Stimulated activated CD8-positive, alpha-beta memory T cell treated with anti-CD3 and anti-CD28 coated beads, Interleukin-15, amount 100 ng/mL, for 4 hours (primary cell): ENCODE results near the gene GJB3.
"Not testable (repeated sequence)": the region's sequence is repeated elsewhere in the genome, so short reads cannot be mapped to it uniquely, and the experiment has no call there.

Experiments used
- DNase-seq, 2 donors: peaks; one replicate each; pipeline ENCODE4 v3.0.0-alpha.2; 2020; ENCODE audit warnings: low read depth in 2 of 2

Gene GJB3

DNA sequence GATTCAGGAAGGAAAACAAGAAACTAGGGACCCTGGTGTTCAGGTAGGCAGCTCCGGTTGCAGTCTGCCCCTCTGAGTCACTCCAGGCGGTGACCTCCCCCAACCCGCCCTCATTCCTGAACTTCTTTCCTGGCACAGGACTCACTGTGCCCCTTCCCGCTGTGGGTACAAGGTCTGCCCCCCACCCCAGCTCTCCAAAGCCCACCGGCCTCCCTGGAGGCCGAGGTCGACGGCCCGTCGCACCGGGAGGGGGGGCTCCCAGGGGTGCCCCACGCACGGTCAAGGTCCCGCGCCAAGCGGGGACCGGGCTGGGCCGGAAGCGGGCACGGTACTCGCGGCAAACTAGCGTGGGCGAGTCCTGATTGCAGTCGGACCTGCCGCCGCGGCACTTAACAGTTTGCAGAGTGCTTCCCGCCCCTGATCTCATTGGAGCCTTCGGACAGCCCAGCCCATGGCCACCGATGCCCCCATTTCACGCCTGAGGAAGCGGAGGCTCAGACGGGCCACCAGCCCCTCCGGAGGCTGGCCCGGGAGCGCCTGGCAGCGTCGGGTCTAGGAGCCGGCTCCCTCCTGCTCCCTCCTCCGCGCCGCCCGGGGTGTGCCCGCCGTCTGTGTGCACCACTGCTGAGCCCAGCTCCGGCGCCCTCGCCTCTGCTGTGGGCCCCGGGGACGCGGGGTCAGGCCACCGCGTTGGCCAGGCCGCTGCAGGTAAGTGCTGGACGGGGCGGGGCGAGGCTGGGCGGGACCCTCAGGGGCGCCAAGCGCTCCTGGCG lies at the start of gene GJB3:
Gene GJB3 (plus strand): TSS at position 144 of the 773 bp plus-strand sequence. CDS start 3,549 bp downstream, outside the sequence.
- no peak for DNase-seq

DNA sequence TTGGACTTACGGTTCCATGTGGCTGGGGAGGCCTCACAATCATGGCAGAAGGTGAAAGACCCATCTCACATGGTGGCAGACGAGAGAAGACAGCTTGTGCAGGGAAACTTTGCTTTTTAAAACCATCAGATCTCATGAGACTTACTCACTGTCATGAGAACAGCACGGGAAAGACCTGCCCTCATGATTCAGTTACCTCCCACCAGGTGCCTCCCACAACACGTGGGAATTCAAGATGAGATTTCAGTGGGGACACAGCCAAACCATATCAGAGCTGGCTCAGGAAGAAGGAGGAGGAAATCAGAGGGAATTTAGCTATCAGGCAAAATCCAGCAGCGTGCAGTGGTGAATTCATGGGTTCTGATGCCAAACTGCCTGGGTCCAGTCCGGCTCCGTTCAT lies 48.2 kb upstream of the GJB3 start:
- not testable (repeated sequence) for DNase-seq

- DNase-seq, result no peak
Measured at GRCh38 chr1:34736692-34737091, 44.3 kb upstream of the GJB3 start.

DNA sequence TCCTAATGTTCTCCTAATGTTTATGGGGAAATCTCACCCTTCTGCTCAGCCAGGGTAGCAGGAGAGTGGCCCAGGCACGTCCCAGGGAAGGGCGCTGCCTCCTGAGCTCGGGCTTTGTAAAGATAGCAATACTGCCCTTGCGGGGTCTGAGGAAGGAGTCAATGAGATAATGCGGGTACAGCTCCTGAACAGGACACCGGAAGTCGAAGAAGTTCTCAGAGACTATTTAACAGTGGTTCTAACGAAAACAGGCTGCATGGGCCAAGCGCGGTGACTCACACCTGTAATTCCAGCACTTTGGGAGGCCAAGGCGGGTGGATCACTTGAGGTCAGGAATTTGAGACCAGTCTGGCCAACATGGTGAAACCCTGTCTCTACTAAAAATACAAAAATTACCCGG lies 43.8 kb upstream of the GJB3 start:
- DNase-seq, result not testable (repeated sequence)

DNA sequence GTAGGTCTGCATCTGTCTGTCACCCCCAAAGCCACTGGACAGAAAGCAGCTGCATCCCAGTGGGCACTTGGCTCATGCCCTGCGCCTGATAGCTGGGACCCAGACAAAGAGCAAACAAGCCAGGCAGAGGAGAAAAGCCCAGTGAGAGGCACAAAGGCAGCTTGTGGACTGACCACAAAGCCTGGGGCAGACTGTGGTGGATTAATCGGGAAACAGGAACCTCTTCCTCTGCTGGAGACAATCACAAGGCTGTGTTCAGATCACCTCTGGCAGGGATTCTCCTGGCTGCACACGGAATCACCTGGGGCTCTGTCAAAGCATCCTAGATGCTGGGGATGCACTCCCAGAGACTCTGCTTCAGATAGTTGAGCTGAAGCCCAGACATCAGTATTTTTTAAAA lies 41.4 kb upstream of the GJB3 start:
- no peak for DNase-seq

DNA sequence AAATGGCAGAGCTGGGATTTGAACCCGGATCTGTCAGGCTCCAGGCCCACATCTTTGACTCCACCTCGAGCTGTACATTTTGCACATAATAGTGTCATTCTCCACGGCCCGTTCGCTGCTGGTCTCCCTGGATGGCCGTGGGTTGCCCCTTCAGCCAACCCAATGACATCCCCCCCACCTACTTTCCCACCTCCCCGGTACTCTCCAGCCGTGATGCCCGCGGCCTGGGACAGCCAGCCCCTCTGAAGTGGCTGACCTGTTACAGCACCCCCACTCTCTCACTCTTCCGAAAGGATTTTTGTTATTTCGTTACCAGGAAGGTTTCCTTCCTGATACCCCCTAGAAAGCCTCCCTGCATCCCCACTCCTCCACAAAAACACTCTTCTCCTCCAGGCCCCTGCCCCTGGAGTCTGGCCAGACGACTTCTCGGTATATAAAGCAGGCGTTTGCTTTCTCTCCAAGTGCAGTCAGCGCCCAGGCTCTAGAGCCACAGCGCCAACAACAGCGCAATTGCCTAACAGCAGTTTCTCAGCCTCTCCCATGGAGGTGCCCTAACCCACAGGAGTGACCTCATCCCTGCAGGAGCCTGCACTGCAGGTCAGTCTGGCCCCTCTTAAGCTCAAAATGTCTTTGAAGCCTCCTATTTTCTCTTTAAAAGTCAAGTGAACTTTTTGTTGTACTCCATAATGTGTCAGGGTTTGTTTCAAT lies 40.7 kb upstream of the GJB3 start:
- no peak for DNase-seq

DNA sequence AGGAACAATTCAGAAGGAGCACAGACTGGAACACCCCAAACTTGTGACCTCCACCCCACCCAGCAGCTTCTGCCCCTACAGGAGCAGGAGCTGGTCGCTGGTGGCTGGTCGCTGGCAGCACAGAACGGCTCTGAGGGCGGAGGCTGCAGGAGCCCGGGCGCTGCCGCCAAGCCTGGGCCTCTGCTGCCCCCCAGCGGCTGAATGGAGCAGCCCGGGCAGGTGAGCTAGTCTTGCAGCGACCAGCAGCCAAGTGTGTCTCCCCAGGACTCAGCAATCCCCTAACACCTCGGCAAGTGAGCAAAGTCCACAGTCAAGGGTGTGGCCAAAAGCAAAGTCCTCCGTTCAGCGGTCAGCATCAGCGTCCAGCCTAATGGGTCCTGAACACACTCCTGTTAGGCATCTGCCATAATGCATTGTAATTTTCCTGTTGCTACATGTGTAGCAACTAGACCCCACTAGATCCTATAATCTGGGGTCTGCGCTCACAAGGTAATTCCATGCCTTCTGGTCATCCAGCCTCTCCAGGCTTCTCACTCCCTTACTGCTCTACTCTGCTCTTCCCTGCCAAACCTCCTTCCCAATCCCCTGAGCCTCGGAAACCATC lies 38.2 kb upstream of the GJB3 start:
- DNase-seq, result peak; percentile 30 to 47

- DNase-seq, result no peak
Measured at GRCh38 chr1:34743775-34744174, 37.2 kb upstream of the GJB3 start.

DNA sequence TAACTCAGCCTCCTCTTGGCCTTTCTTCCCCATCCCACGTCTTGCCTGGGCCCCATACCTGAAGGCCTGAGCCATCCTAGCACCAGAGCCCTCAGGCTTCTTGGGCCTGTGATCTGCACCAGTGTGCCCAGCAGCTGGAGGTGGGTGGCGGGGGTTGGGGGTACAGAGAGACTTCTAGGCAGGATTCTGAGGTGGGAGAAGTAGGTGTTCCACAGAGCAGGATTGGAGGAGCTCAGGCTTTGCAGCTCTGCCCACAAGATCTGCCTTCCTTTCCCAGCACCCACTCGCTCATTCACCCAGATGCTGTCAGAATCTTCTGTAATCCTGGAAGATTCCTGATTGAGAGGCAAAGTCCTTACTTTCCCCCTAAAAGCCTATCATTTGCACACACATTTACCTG lies 36.2 kb upstream of the GJB3 start:
- DNase-seq, result no peak

- no peak for DNase-seq
Measured at GRCh38 chr1:34745666-34746065, 35.3 kb upstream of the GJB3 start.

DNA sequence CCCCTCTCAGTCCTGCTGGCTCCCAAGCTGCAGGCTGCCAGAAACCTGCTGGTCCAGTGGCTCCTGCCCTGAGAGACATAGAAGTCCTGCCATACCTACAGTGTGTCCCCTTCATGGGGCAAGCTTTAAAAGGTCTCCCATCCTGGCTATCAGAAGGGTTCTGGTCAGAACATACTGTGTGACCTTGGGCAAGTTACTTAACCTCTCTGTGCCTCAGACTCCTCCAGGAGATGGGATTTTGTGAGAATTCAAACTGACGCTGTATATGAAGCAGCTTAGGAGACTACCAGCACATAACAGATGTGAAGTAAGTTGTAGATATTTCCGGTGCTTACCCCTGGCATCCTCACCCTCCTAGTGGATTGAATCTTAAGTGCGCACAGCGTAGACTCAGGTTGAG lies 34.9 kb upstream of the GJB3 start:
- no peak for DNase-seq

GRCh38 chr1:34746785-34747637 lies 34.0 kb upstream of the GJB3 start:
- no peak for DNase-seq

DNA sequence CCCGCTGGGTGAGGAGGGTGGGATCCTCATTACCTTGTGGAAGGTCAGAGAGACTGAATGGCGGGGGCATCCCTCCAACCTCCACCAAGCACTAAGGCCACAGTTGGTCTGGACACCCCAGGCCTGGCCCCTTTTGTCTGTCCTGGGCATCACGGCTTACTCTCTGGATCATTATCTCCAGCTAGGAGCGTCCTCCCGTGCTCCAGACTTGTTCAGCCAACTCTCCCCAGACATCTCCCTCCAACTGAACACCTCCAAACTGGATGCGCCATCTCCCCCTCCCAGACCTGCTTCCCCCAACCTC lies 33.4 kb upstream of the GJB3 start:
- DNase-seq, result no peak

DNA sequence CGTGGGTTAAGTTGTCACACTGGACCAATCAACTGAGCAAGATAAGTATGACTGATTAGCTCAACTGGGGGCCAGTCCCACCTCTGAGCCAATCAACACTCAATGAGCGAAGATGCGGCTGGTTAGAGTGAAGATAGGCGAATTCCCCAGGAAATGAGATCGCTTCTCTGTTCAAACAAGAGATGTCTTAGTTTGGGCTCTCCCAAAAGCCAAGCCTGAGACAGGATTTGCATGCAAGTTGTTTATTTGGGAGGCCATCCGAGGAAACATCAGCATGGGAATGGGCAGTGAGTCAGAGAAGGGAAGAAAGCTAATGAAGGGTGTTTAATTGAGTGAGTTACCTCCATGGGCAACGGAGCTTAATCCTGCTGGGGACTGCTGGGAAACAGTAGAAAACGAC lies 31.0 kb upstream of the GJB3 start:
- DNase-seq, result no peak

GRCh38 chr1:34750610-34751009 lies 30.4 kb upstream of the GJB3 start:
- DNase-seq, result no peak

- DNase-seq, result no peak
Measured at GRCh38 chr1:34753163-34753562, 27.9 kb upstream of the GJB3 start.

DNA sequence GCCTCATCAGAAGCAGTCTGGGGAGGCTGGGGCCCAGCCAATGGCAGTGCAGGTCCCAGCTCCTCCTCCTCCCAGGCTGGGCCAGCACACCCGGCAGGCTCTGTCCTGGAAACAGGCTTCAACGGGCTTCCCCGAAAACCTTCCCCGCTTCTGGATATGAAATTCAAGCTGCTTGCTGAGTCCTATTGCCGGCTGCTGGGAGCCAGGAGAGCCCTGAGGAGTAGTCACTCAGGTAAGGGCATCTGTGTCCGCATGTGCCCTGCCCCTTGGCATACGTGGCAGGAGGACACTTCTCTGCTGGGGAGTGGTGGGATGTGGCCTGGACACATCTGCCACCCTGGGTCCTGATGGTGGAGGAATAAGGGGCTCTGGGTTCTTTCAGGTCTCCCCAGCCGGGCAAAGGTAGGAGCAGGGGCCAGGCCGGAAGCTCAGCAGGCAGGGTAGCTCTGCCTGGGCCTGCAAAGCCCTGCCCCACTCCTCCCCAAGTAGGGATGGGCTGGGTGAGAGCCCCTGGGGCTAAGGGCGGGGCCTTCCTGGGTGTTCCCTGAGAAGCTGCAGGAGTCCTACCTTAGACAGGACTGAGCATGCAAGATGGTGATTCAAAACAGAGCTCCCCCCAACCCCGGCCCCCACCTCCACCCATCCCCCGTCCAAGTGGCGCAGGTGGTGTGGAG lies 25.9 kb upstream of the GJB3 start, which contains the start of gene GJB5:
Gene GJB5 (plus strand): TSS at position 84 of the 674 bp plus-strand sequence. CDS start 2,284 bp downstream, outside the sequence.
- no peak for DNase-seq

- no peak for DNase-seq
Measured at GRCh38 chr1:34755961-34756360, 25.1 kb upstream of the GJB3 start.

DNA sequence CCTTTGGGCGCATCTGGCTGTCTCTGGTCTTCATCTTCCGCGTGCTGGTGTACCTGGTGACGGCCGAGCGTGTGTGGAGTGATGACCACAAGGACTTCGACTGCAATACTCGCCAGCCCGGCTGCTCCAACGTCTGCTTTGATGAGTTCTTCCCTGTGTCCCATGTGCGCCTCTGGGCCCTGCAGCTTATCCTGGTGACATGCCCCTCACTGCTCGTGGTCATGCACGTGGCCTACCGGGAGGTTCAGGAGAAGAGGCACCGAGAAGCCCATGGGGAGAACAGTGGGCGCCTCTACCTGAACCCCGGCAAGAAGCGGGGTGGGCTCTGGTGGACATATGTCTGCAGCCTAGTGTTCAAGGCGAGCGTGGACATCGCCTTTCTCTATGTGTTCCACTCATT lies 23.6 kb upstream of the GJB3 start:
- no peak for DNase-seq

- no peak for DNase-seq
Measured at GRCh38 chr1:34758751-34759150, 22.3 kb upstream of the GJB3 start.
